Breast epithelium (tissue), 3 donors: ENCODE measurements around the gene ILRUN.

ENCODE experiments used
- POLR2A ChIP-seq: fragments of 450-650 bp; IDR thresholded peaks from one replicate; pipeline ENCODE4 v1.6.1; 2016; ENCODE audit warnings: antibody characterized with exemption, mild to moderate bottlenecking, moderate library complexity
- POLR2AphosphoS5 ChIP-seq, 3 donors: sonication (generic); formaldehyde crosslinking; IDR thresholded peaks; one replicate each; pipeline ENCODE4 v1.6.1; 2017; ENCODE audit warnings: antibody characterized with exemption in 3 of 3
- TF ChIP-seq, protein P1 (sequence below), 3 donors: fragments of 450-650 bp; IDR thresholded peaks; one replicate each; pipeline ENCODE4 v1.5.1; 2016 to 2017; ENCODE audit warnings: antibody characterized with exemption in 3 of 3, mild to moderate bottlenecking in 3 of 3, moderate library complexity in 3 of 3

DNA sequence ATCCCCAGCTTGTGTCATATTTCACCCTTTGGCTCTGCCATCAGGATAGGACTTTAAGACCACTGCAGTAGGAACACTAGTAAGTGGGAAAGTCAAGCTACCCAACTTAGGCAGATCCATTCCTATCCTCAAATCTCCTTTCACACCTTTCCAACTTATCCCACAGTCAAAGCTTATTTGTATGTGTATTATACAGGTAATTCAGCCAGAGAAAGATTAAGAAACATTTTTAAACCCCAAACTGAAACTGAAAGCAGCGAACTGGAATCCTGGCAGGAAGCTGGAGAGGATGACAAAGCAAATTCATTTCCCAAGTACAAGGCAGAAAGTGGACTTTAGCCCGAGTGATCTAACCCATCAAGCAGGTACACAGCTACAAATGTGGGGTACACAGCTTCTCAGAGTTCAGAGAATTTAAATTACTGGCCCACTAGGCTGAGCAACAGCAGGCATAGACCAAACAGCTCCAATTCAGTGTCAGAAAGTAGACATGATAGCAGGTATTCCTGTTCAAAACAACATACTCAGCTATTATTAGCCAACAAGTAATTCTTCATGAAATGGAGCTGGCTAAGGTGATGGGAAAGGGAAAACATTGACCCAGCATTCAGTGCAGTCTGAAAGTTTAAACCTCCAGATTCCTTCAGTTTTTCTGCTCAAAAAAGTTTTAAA lies 39.1 kb downstream of the ILRUN start:
- TF ChIP-seq, protein P1, sequence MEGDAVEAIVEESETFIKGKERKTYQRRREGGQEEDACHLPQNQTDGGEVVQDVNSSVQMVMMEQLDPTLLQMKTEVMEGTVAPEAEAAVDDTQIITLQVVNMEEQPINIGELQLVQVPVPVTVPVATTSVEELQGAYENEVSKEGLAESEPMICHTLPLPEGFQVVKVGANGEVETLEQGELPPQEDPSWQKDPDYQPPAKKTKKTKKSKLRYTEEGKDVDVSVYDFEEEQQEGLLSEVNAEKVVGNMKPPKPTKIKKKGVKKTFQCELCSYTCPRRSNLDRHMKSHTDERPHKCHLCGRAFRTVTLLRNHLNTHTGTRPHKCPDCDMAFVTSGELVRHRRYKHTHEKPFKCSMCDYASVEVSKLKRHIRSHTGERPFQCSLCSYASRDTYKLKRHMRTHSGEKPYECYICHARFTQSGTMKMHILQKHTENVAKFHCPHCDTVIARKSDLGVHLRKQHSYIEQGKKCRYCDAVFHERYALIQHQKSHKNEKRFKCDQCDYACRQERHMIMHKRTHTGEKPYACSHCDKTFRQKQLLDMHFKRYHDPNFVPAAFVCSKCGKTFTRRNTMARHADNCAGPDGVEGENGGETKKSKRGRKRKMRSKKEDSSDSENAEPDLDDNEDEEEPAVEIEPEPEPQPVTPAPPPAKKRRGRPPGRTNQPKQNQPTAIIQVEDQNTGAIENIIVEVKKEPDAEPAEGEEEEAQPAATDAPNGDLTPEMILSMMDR (IDR thresholded peaks at IDR 0.05) = no peak
- TF ChIP-seq POLR2A (no peak), POLR2AphosphoS5 (IDR thresholded peaks at IDR 0.05) (peak in 2 of 3 donors; percentile 63 to 65)
